Measurements from ENCODE around the gene RBPJ. TPM values are rescaled to one million over a fixed set of nuclear protein-coding genes. Genes with fewer than 3 reads are reported as not detected.

RBPJ gene
- polyA plus RNA-seq, 1 donor from 2014 or later: 89.8 TPM

GRCh38 chr4:26412381-26413372 is 91.9 kb downstream of the RBPJ start:
- H3K4me2 ChIP-seq (ENCODE audit: low read length): no peak overlapping the region
- TF ChIP-seq TAF1 (IDR thresholded peaks at IDR 0.05; ENCODE audit: low read depth) (no peak), POLR2AphosphoS5 (IDR thresholded peaks at IDR 0.05) (no peak), EP300 (conservative IDR thresholded peaks at IDR 0.05; ENCODE audit: poor library complexity, severe bottlenecking) (no peak), SMC3 (conservative IDR thresholded peaks at IDR 0.05; ENCODE audit: poor library complexity) (no peak)
- TF ChIP-seq, protein P1, sequence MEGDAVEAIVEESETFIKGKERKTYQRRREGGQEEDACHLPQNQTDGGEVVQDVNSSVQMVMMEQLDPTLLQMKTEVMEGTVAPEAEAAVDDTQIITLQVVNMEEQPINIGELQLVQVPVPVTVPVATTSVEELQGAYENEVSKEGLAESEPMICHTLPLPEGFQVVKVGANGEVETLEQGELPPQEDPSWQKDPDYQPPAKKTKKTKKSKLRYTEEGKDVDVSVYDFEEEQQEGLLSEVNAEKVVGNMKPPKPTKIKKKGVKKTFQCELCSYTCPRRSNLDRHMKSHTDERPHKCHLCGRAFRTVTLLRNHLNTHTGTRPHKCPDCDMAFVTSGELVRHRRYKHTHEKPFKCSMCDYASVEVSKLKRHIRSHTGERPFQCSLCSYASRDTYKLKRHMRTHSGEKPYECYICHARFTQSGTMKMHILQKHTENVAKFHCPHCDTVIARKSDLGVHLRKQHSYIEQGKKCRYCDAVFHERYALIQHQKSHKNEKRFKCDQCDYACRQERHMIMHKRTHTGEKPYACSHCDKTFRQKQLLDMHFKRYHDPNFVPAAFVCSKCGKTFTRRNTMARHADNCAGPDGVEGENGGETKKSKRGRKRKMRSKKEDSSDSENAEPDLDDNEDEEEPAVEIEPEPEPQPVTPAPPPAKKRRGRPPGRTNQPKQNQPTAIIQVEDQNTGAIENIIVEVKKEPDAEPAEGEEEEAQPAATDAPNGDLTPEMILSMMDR (IDR thresholded peaks at IDR 0.05; ENCODE audit: poor library complexity, severe bottlenecking): no peak
- TF ChIP-seq, protein P2, sequence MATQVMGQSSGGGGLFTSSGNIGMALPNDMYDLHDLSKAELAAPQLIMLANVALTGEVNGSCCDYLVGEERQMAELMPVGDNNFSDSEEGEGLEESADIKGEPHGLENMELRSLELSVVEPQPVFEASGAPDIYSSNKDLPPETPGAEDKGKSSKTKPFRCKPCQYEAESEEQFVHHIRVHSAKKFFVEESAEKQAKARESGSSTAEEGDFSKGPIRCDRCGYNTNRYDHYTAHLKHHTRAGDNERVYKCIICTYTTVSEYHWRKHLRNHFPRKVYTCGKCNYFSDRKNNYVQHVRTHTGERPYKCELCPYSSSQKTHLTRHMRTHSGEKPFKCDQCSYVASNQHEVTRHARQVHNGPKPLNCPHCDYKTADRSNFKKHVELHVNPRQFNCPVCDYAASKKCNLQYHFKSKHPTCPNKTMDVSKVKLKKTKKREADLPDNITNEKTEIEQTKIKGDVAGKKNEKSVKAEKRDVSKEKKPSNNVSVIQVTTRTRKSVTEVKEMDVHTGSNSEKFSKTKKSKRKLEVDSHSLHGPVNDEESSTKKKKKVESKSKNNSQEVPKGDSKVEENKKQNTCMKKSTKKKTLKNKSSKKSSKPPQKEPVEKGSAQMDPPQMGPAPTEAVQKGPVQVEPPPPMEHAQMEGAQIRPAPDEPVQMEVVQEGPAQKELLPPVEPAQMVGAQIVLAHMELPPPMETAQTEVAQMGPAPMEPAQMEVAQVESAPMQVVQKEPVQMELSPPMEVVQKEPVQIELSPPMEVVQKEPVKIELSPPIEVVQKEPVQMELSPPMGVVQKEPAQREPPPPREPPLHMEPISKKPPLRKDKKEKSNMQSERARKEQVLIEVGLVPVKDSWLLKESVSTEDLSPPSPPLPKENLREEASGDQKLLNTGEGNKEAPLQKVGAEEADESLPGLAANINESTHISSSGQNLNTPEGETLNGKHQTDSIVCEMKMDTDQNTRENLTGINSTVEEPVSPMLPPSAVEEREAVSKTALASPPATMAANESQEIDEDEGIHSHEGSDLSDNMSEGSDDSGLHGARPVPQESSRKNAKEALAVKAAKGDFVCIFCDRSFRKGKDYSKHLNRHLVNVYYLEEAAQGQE (IDR thresholded peaks at IDR 0.05; ENCODE audit: borderline replicate concordance): no peak
- H2AFZ ChIP-seq (ENCODE audit: low read depth, low read length): no peak overlapping the region
- no peak overlapping the region for H3K4me3 ChIP-seq (ENCODE audit: low read length)
- H3F3A ChIP-seq (ENCODE audit: insufficient read depth, low read length, poor library complexity, severe bottlenecking): no peaks in the 10 kb centered on the region
- no peaks in the 10 kb centered on the region for H3K9me2 ChIP-seq (ENCODE audit: insufficient read depth, low read length)
- no peaks in the 10 kb centered on the region for H3K9me3 ChIP-seq (ENCODE audit: low read length)
- H3K79me2 ChIP-seq (replicated peaks; ENCODE audit: insufficient read depth, low read length): peaks cover 22% of the 10 kb centered on the region
- H3K36me3 ChIP-seq (ENCODE audit: insufficient read depth, low read length): no peaks in the 10 kb centered on the region
- H3K27me3 ChIP-seq (ENCODE audit: insufficient read depth, low read depth, low read length): no peaks in the 10 kb centered on the region
- H4K20me1 ChIP-seq (ENCODE audit: insufficient read depth): no peaks in the 10 kb centered on the region
- H3K27ac ChIP-seq (ENCODE audit: low read length): no peak overlapping the region
- H3K9ac ChIP-seq (ENCODE audit: low read length): no peak overlapping the region

GRCh38 chr4:26413582-26413981 is 92.8 kb downstream of the RBPJ start:
- Histone ChIP-seq H3K36me3 (ENCODE audit: insufficient read depth, low read length) (no peaks in the 10 kb centered on the region), H3K9me3 (ENCODE audit: low read length) (no peaks in the 10 kb centered on the region), H2AFZ (ENCODE audit: low read depth, low read length) (no peak overlapping the region), H3K9ac (ENCODE audit: low read length) (no peak overlapping the region), H3K4me2 (ENCODE audit: low read length) (no peak overlapping the region), H3K9me2 (ENCODE audit: insufficient read depth, low read length) (no peaks in the 10 kb centered on the region), H3K27ac (ENCODE audit: low read length) (no peak overlapping the region), H4K20me1 (ENCODE audit: insufficient read depth) (no peaks in the 10 kb centered on the region), H3F3A (ENCODE audit: insufficient read depth, low read length, poor library complexity, severe bottlenecking) (no peaks in the 10 kb centered on the region), H3K27me3 (ENCODE audit: insufficient read depth, low read depth, low read length) (no peaks in the 10 kb centered on the region), H3K79me2 (replicated peaks; ENCODE audit: insufficient read depth, low read length) (peaks cover 19% of the 10 kb centered on the region), H3K4me3 (ENCODE audit: low read length) (no peak overlapping the region)
- TF ChIP-seq EZH2 (IDR thresholded peaks at IDR 0.05; ENCODE audit: borderline replicate concordance, insufficient read depth, low read length, poor library complexity, severe bottlenecking) (no peak), TAF1 (IDR thresholded peaks at IDR 0.05; ENCODE audit: low read depth) (no peak), POLR2AphosphoS5 (IDR thresholded peaks at IDR 0.05) (no peak), EP300 (conservative IDR thresholded peaks at IDR 0.05; ENCODE audit: poor library complexity, severe bottlenecking) (no peak), MXI1 (conservative IDR thresholded peaks at IDR 0.05; ENCODE audit: poor library complexity, severe bottlenecking) (no peak), RAD21 (conservative IDR thresholded peaks at IDR 0.05) (no peak), SMC3 (conservative IDR thresholded peaks at IDR 0.05; ENCODE audit: poor library complexity) (no peak)
- TF ChIP-seq, protein P1 (IDR thresholded peaks at IDR 0.05; ENCODE audit: poor library complexity, severe bottlenecking): no peak
- TF ChIP-seq, protein P2 (IDR thresholded peaks at IDR 0.05; ENCODE audit: borderline replicate concordance): no peak

All from neural cell (in vitro differentiated cells).